Retinal pigment epithelial cell (primary cell): Measurements from ENCODE around the gene MYO18A.
"Not testable (repeated sequence)": the region's sequence is repeated elsewhere in the genome, so short reads cannot be mapped to it uniquely, and the experiment has no call there.

ENCODE experiments used
- DNase-seq: peaks from one replicate; pipeline ENCODE4 v3.0.0-alpha.2; 2010; ENCODE audit warnings: low read depth
- H3K4me3 ChIP-seq: 2 replicates; pipeline ENCODE4 v1.5.1; 2011; ENCODE audit warnings: mild to moderate bottlenecking, low read length, control low read depth, moderate library complexity
- TF ChIP-seq, protein P1 (sequence below): conservative IDR thresholded peaks from 2 replicates; pipeline ENCODE4 v1.5.1; 2011; ENCODE audit warnings: low read depth, low read length, control low read depth, inconsistent platforms

Gene MYO18A

DNA sequence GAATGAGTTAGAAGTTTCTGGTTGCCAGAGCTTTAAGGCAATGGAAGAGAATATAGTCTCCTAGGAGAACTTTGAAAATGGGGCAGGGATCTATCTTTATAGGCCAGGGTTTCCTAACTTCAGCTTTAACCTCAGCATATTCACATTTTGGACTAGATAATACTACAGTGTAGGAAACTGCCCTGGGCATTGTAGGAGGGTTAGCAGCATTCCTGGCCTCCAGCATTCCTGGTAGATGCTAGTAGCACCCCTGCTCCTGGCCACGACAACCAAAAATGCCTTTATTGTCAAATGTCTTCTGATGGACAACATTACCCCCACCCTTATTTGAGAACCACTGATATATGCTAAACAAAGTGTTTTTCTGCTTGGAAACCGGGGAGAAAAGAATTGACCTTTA lies 27.8 kb upstream of the MYO18A start:
- H3K4me3 ChIP-seq: no peak overlapping the region
- TF ChIP-seq, protein P1, sequence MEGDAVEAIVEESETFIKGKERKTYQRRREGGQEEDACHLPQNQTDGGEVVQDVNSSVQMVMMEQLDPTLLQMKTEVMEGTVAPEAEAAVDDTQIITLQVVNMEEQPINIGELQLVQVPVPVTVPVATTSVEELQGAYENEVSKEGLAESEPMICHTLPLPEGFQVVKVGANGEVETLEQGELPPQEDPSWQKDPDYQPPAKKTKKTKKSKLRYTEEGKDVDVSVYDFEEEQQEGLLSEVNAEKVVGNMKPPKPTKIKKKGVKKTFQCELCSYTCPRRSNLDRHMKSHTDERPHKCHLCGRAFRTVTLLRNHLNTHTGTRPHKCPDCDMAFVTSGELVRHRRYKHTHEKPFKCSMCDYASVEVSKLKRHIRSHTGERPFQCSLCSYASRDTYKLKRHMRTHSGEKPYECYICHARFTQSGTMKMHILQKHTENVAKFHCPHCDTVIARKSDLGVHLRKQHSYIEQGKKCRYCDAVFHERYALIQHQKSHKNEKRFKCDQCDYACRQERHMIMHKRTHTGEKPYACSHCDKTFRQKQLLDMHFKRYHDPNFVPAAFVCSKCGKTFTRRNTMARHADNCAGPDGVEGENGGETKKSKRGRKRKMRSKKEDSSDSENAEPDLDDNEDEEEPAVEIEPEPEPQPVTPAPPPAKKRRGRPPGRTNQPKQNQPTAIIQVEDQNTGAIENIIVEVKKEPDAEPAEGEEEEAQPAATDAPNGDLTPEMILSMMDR: no peak
- DNase-seq: no peak

DNA sequence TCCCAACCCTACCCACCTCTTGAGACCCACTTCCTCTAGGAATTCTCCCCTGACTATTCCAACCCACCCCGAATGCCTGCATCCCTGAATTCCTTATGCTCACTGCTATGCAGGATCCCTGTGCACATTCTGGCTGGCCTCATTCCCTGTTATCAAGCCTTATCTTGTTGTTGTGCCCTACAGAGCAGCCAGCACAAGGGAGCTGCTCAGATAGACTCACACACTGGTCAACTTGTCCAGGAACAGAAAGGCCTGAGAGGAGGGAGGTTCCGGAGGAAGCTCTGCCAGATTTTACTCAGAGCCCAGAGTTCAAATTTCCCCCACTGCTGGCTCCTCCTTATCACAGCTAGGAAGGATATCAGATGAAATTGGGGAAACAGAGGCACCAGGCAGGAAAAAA lies 24.8 kb upstream of the MYO18A start:
- TF ChIP-seq, protein P1: no peak
- DNase-seq: no peak
- H3K4me3 ChIP-seq: no peak overlapping the region

DNA sequence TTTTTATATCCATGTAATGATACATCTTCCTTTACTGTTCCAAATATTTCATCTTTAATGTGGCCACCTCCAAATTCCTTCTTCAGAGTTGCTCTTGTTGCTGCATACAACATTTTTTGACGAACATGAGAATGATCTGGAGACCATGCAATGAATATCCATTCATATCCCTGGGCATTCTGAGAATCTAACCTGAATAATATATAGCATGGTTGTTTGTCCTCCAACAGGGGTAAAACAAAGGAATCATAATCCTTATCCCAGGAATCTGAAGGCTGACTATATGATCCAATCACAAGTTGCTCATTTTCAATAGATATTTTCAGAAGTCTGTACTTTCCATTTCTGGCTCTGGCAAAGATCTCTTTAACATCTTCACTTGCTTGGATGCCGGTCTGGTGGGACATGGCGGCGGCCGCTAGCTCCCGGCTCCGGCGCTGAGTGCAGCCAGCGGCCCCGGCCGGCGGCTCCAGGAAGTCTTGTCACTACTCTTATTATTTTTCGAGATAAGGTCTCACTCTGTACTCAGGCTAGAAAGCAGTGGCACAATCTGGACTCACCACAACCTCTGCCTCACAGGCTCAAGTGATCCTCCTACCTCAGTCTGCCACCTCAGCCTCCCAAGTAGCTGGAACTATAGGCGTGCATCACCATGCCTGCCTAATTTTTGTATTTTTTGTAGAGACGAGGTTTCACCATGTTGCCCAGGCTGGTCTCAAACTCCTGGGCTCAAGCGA lies 24.0 kb upstream of the MYO18A start:
- not testable (repeated sequence) for H3K4me3 ChIP-seq, DNase-seq

DNA sequence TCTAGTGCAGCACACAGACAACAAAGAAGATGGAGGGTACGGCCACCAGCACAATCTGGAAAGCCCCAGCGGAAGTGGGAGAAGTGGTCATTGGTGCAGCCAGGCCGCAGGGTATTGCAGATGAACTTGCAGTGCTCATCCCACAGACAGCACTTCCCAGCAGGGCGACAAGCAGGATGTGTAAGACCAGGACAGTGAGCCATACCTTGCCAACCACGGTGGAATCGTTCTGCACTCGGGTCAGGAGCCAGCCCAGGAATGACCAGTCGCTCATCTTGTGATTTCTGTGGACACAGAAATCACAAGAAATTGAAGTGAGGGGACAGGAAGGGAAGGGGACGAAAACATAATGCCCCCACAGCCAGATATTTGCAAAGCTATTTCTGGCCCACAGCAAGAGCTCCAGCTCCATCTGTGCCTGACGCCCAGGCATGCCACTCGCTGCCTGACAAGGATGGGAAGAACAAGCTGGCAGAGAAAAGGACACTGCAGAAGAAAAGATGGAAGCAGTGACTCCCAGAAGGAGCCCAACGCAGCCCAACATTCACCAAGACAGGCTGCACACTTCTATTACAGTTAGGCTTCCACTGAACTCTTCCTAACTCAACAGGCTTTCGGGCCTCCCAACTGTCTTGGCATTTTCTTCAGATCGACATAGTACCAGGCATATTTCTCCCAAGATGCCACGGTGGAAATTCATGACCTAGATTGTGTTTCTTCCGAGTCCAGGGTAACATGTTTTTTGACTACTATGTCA lies 17.5 kb upstream of the MYO18A start:
- TF ChIP-seq, protein P1: no peak
- no peak overlapping the region for H3K4me3 ChIP-seq
- no peak for DNase-seq

DNA sequence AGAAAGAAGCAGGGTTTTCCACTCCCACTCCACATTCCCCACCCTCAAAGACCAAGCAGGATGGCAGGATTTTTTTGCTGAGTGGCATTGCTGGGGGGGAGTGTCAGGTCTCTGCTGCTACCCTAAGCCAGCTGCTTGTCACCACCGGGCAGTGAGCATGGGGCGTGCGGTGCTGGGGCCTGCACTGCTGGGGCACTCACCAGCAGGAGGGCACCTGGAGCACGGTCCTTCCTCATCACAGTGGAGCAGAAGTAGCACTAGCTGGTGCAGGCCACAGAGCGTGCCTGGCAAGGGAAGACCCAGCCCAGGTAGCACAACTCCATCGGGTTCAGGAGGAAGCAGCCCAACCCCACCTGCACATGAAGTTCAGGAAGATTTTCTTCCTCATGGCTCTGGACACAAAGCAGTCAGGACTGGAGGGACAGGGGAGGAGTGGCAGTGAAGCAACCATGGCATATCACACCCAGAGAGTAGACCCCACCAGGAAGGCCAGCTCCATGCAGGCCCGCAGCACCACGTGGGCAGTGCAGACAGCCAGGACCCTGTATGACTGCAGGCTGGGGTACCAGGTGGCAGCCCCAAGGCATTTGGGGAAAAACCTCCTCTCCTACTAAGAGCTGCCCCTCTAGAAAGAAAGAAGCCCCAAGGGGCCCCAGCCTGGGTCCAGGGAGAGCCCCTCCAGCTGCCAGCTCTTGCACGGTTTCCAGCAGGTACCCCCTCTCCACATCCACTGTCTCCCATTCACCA lies 16.7 kb upstream of the MYO18A start:
- no peak for DNase-seq
- H3K4me3 ChIP-seq: no peak overlapping the region
- TF ChIP-seq, protein P1: no peak

DNA sequence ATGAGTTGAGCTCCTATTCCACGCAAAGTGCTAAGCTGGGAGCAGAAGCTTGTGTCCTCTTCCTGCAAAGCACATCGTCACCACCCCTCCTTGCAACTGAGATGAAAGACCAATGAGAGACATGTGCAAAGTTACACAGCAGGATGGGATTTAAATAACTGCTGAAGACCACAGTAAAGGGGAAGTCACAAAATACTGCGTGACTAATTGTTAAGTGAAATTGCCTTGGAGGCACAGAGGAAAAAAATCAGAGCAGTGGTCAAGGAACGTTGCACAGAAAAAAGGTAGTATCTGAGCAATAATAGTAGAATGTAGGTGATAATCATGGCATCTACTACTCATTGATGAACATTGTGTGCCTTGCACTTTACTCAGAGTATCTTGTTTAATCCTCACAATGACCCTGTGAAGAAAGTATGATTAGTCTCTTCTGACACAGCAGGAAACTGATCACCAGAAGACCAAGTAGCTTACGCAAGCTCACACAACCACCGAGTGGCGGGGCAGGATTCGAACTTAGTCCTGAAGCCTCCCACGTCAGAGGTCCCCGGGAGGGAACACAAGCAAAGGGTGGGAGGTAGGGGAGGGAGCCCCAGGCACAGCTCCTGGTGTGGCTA lies 15.4 kb upstream of the MYO18A start:
- no peak for DNase-seq
- TF ChIP-seq, protein P1: no peak
- no peak overlapping the region for H3K4me3 ChIP-seq

DNA sequence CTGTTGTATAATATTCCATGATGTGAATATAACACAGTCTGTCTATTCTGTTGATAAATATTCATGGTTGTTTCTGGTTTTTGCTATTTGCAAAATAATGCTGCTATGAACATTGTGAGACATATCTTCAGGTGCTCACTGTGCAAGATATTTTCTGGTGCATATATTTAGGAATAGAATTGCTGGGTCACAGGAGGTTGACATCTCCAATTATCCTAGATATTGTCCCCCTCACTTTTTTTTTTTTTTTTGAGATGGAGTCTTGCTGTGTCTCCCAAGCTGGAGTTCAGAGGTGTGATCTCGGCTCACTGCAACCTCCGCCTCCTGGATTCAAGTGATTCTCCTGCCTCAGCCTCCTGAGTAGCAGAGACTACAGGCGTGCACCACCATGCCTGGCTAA lies 14.5 kb upstream of the MYO18A start:
- no peak overlapping the region for H3K4me3 ChIP-seq
- no peak for DNase-seq
- TF ChIP-seq, protein P1: no peak
